HCT116 (cell line): ENCODE results near the gene PDE6C.

Experiments
- ATF3 ChIP-seq: IDR thresholded peaks from 2 replicates; pipeline ENCODE4 v1.6.1; 2012
- EGR1 ChIP-seq: IDR thresholded peaks from 2 replicates; pipeline ENCODE4 v1.6.1; 2012; ENCODE audit warnings: low read depth
- ELF1 ChIP-seq: IDR thresholded peaks from 2 replicates; pipeline ENCODE4 v1.6.1; 2012; ENCODE audit warnings: low read depth, borderline replicate concordance
- EZH2 ChIP-seq: fragments of 200-600 bp; sonication (generic); IDR thresholded peaks from 2 replicates; pipeline ENCODE4 v1.6.1; 2017; ENCODE audit warnings: antibody characterized with exemption, mixed run types
- POLR2A ChIP-seq: IDR thresholded peaks from 2 replicates; pipeline ENCODE4 v1.7.0; 2011; ENCODE audit warnings: borderline replicate concordance; ENCODE audit not compliant: insufficient read depth, insufficient read length; ENCODE audit errors: extremely low read depth
- TF ChIP-seq, protein P1 (sequence below), 3 experiments: fragments of 200-600 bp in 1 of 3; sonication (generic) in 1 of 3; IDR thresholded peaks in 2 of 3; conservative IDR thresholded peaks in 1 of 3; 2 replicates each; pipeline ENCODE4 v1.5.1; 2012 to 2017; ENCODE audit warnings: low read depth in 2 of 3, low read length in 2 of 3, antibody characterized with exemption in 1 of 3, borderline replicate concordance in 1 of 3, control low read depth in 1 of 3, mild to moderate bottlenecking in 1 of 3, mixed read lengths in 1 of 3, mixed run types in 1 of 3, moderate library complexity in 1 of 3; ENCODE audit not compliant: insufficient read depth in 1 of 3
- TF ChIP-seq, protein P2 (sequence below): IDR thresholded peaks from 2 replicates; pipeline ENCODE4 v1.6.1; 2012; ENCODE audit warnings: low read depth

DNA sequence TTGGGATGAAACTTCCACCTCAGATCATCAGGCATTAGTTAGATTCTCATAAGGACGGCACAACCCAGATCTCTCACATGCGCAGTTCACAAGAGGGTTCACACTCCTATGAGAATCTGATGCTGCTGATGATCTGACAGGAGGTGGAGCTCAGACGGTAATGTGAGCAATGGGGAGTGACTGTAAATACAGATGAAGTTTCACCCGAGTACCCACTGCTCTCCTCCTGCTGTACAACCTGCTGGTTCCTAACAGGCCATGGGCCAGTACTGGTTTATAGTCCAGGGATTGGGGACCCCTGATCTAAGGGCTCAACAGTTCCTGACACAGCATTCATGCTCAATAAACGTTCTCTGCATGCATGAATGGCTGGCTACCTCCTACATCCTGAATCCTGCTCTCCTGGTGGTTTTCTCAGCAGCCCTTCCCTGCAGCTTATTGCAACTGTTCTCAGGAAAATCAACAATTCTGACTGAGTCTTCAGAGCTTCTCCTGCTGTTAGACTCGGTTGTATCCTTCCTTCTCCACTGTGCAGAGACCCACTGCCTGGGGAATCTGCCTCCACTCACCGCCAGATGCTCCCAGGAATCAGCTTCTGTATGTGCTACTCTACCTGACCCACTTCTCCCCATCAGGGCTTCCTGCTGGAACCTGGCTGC is 17.4 kb downstream of the PDE6C start:
- TF ChIP-seq POLR2A (no peak), EZH2 (no peak), EGR1 (no peak), ATF3 (no peak), ELF1 (no peak)
- TF ChIP-seq, protein P1, sequence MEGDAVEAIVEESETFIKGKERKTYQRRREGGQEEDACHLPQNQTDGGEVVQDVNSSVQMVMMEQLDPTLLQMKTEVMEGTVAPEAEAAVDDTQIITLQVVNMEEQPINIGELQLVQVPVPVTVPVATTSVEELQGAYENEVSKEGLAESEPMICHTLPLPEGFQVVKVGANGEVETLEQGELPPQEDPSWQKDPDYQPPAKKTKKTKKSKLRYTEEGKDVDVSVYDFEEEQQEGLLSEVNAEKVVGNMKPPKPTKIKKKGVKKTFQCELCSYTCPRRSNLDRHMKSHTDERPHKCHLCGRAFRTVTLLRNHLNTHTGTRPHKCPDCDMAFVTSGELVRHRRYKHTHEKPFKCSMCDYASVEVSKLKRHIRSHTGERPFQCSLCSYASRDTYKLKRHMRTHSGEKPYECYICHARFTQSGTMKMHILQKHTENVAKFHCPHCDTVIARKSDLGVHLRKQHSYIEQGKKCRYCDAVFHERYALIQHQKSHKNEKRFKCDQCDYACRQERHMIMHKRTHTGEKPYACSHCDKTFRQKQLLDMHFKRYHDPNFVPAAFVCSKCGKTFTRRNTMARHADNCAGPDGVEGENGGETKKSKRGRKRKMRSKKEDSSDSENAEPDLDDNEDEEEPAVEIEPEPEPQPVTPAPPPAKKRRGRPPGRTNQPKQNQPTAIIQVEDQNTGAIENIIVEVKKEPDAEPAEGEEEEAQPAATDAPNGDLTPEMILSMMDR (IDR thresholded peaks at IDR 0.05 in 2 of 3, conservative IDR thresholded peaks at IDR 0.05 in 1 of 3; ENCODE audit: borderline replicate concordance in 1 of 3, insufficient read depth in 1 of 3, low read depth in 2 of 3, low read length in 2 of 3) = no peak
- TF ChIP-seq, protein P2, sequence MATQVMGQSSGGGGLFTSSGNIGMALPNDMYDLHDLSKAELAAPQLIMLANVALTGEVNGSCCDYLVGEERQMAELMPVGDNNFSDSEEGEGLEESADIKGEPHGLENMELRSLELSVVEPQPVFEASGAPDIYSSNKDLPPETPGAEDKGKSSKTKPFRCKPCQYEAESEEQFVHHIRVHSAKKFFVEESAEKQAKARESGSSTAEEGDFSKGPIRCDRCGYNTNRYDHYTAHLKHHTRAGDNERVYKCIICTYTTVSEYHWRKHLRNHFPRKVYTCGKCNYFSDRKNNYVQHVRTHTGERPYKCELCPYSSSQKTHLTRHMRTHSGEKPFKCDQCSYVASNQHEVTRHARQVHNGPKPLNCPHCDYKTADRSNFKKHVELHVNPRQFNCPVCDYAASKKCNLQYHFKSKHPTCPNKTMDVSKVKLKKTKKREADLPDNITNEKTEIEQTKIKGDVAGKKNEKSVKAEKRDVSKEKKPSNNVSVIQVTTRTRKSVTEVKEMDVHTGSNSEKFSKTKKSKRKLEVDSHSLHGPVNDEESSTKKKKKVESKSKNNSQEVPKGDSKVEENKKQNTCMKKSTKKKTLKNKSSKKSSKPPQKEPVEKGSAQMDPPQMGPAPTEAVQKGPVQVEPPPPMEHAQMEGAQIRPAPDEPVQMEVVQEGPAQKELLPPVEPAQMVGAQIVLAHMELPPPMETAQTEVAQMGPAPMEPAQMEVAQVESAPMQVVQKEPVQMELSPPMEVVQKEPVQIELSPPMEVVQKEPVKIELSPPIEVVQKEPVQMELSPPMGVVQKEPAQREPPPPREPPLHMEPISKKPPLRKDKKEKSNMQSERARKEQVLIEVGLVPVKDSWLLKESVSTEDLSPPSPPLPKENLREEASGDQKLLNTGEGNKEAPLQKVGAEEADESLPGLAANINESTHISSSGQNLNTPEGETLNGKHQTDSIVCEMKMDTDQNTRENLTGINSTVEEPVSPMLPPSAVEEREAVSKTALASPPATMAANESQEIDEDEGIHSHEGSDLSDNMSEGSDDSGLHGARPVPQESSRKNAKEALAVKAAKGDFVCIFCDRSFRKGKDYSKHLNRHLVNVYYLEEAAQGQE = no peak
